SK-N-SH (cell line): Measurements from ENCODE around the gene KBTBD3. TPM values are rescaled to one million over a fixed set of nuclear protein-coding genes. Genes with fewer than 3 reads are reported as not detected.

ENCODE experiments used
- CTCF ChIA-PET: fragments of 300-600, 350-600 bp; formaldehyde crosslinking; extraction: SDS; loops from one replicate; lab custom pipeline; 2021; lab: Yijun Ruan, JAX
- POLR2A ChIA-PET: fragments of 350-600 bp; sonication (Branson Sonifier 250); formaldehyde crosslinking; extraction: SDS; loops from one replicate; lab custom pipeline; 2020; ENCODE audit warnings: antibody characterized with exemption, inconsistent platforms; lab: Yijun Ruan, JAX
- DNase-seq: peaks from one replicate; pipeline ENCODE4 v3.0.0; 2012
- H2AFZ ChIP-seq: fragments of 200-600 bp; sonication (generic); 2 replicates; pipeline ENCODE4 v1.8.1; 2016; ENCODE audit warnings: antibody characterized with exemption, mild to moderate bottlenecking, low read depth
- H3F3A ChIP-seq: fragments of 200-600 bp; sonication (generic); replicated peaks from 2 replicates; pipeline ENCODE3; 2016; ENCODE audit warnings: antibody characterized with exemption, mild to moderate bottlenecking; ENCODE audit not compliant: insufficient read depth
- H3K27ac ChIP-seq, 2 experiments: fragments of 200-500 bp in 1 of 2; fragments of 200-600 bp in 1 of 2; sonication (Bioruptor generic) in 1 of 2; sonication (generic), shearing (Covaris generic) in 1 of 2; 2 replicates each; pipeline versions ENCODE4 v1.5.1 to v1.6.1; 2014 to 2016; ENCODE audit warnings: low read depth in 2 of 2, inconsistent platforms in 1 of 2, low read length in 1 of 2, mild to moderate bottlenecking in 1 of 2, mixed read lengths in 1 of 2
- H3K27me3 ChIP-seq: fragments of 200-600 bp; sonication (generic), shearing (Covaris generic); 2 replicates; pipeline ENCODE4 v1.6.1; 2016; ENCODE audit warnings: mixed run types; ENCODE audit not compliant: insufficient read depth
- H3K36me3 ChIP-seq, 2 experiments: fragments of 200-500 bp in 1 of 2; fragments of 200-600 bp in 1 of 2; sonication (Bioruptor generic) in 1 of 2; sonication (generic) in 1 of 2; replicated peaks in 1 of 2; 2 replicates each; pipeline versions ENCODE3 to v1.5.1; 2014 to 2016; ENCODE audit warnings: low read length in 1 of 2, mild to moderate bottlenecking in 1 of 2; ENCODE audit not compliant: insufficient read depth in 2 of 2, control insufficient read depth in 1 of 2
- H3K4me1 ChIP-seq, 2 experiments: fragments of 200-500 bp in 1 of 2; fragments of 200-600 bp in 1 of 2; sonication (Bioruptor generic) in 1 of 2; sonication (generic), shearing (Covaris generic) in 1 of 2; 2 replicates each; pipeline versions ENCODE4 v1.5.1 to v1.6.1; 2014 to 2016; ENCODE audit warnings: low read depth in 1 of 2, low read length in 1 of 2, mixed run types in 1 of 2; ENCODE audit not compliant: insufficient read depth in 2 of 2, control insufficient read depth in 1 of 2
- H3K4me2 ChIP-seq: fragments of 200-600 bp; sonication (generic), shearing (Covaris generic); 2 replicates; pipeline ENCODE4 v1.6.1; 2017; ENCODE audit warnings: mixed run types
- H3K4me3 ChIP-seq, 2 experiments: fragments of 200-500 bp in 1 of 2; fragments of 200-600 bp in 1 of 2; sonication (Bioruptor generic) in 1 of 2; sonication (generic), shearing (Covaris generic) in 1 of 2; 2 replicates each; pipeline versions ENCODE4 v1.5.1 to v1.8.1; 2014 to 2016; ENCODE audit warnings: low read depth in 2 of 2, inconsistent platforms in 1 of 2, low read length in 1 of 2, mild to moderate bottlenecking in 1 of 2, mixed read lengths in 1 of 2, moderate library complexity in 1 of 2
- H3K79me2 ChIP-seq: fragments of 200-600 bp; sonication (generic); 2 replicates; pipeline ENCODE4 v1.8.1; 2017; ENCODE audit warnings: mild to moderate bottlenecking; ENCODE audit not compliant: insufficient read depth
- H3K9ac ChIP-seq: fragments of 200-600 bp; sonication (generic); 2 replicates; pipeline ENCODE4 v1.6.1; 2017; ENCODE audit warnings: mixed run types
- H3K9me2 ChIP-seq: fragments of 200-600 bp; sonication (generic); 2 replicates; pipeline ENCODE4 v1.6.1; 2017; ENCODE audit warnings: mixed run types
- H3K9me3 ChIP-seq: fragments of 200-600 bp; sonication (generic); 2 replicates; pipeline ENCODE4 v1.6.1; 2017; ENCODE audit warnings: mixed run types, mild to moderate bottlenecking, moderate library complexity
- H4K20me1 ChIP-seq: fragments of 200-600 bp; sonication (generic); 2 replicates; pipeline ENCODE4 v1.6.1; 2017; ENCODE audit warnings: mild to moderate bottlenecking, mixed run types; ENCODE audit not compliant: insufficient read depth
- CTCF ChIP-seq: fragments of 200-600 bp; sonication (generic); IDR thresholded peaks from 2 replicates; pipeline ENCODE4 v1.6.1; 2017; ENCODE audit warnings: antibody characterized with exemption, mild to moderate bottlenecking, moderate library complexity
- EZH2phosphoT487 ChIP-seq: fragments of 200-600 bp; sonication (generic); IDR thresholded peaks from 2 replicates; pipeline ENCODE4 v1.6.1; 2017; ENCODE audit warnings: low read depth, mixed run types, mild to moderate bottlenecking, antibody characterized with exemption, moderate library complexity, borderline replicate concordance
- GABPA ChIP-seq: IDR thresholded peaks from 2 replicates; pipeline ENCODE4 v1.4.0; 2012; ENCODE audit warnings: low read depth, mild to moderate bottlenecking
- GATA2 ChIP-seq: sonication (generic); formaldehyde crosslinking; IDR thresholded peaks from 2 replicates; pipeline ENCODE4 v1.5.0; 2020; ENCODE audit warnings: mild to moderate bottlenecking, missing genetic modification reagents
- JUND ChIP-seq: IDR thresholded peaks from 2 replicates; pipeline ENCODE4 v1.4.0; 2012
- MEF2A ChIP-seq: IDR thresholded peaks from 2 replicates; pipeline ENCODE4 v1.4.0; 2012; ENCODE audit warnings: low read depth, borderline replicate concordance
- MXI1 ChIP-seq: IDR thresholded peaks from 2 replicates; pipeline ENCODE4 v1.6.1; 2012; ENCODE audit warnings: mild to moderate bottlenecking, low read depth, low read length, improper control_type of control experiment
- NRF1 ChIP-seq: IDR thresholded peaks from 2 replicates; pipeline ENCODE4 v1.6.1; 2012; ENCODE audit warnings: low read depth, mild to moderate bottlenecking, low read length
- POLR2AphosphoS5 ChIP-seq: IDR thresholded peaks from 2 replicates; pipeline ENCODE4 v1.6.1; 2012; ENCODE audit warnings: low read depth, low read length
- RCOR1 ChIP-seq: fragments of 150-350 bp; IDR thresholded peaks from 2 replicates; pipeline ENCODE4 v1.6.1; 2017; ENCODE audit warnings: antibody characterized with exemption, low read length
- RFX5 ChIP-seq: IDR thresholded peaks from 2 replicates; pipeline ENCODE4 v1.6.1; 2012; ENCODE audit warnings: mild to moderate bottlenecking, improper control_type of control experiment, low read length
- RXRA ChIP-seq: IDR thresholded peaks from 2 replicates; pipeline ENCODE4 v1.4.0; 2012; ENCODE audit warnings: low read depth, mild to moderate bottlenecking, borderline replicate concordance
- SIN3A ChIP-seq: IDR thresholded peaks from 2 replicates; pipeline ENCODE4 v1.6.1; 2012; ENCODE audit warnings: low read depth, mild to moderate bottlenecking, low read length, moderate library complexity, borderline replicate concordance
- SMC3 ChIP-seq: IDR thresholded peaks from 2 replicates; pipeline ENCODE4 v1.6.1; 2012; ENCODE audit warnings: low read depth, low read length, improper control_type of control experiment
- TAF1 ChIP-seq: IDR thresholded peaks from 2 replicates; pipeline ENCODE4 v1.6.1; 2012; ENCODE audit warnings: low read depth, mild to moderate bottlenecking, low read length, moderate library complexity, borderline replicate concordance
- TEAD4 ChIP-seq: IDR thresholded peaks from 2 replicates; pipeline ENCODE4 v1.4.0; 2012; ENCODE audit warnings: mild to moderate bottlenecking, borderline replicate concordance; ENCODE audit not compliant: insufficient read depth
- USF1 ChIP-seq: IDR thresholded peaks from 2 replicates; pipeline ENCODE4 v1.4.0; 2012; ENCODE audit warnings: low read depth, borderline replicate concordance
- WGBS: methylation state at CpG from one replicate; pipeline ENCODE4 v1.1.6; 2017; ENCODE audit warnings: low lambda C conversion rate; 5-methylcytosine and 5-hydroxymethylcytosine counted together
- polyA plus RNA-seq, 3 experiments: library from polyadenylated mRNA; depleted of rRNA; stranded (reverse); fragments of >200 nt; gene quantifications; 2 replicates each; pipeline ENCODE4 v1.2.3, GENCODE V29; 2012
- TF ChIP-seq, protein P1 (sequence below): fragments of 150-350 bp; IDR thresholded peaks from 2 replicates; pipeline ENCODE4 v1.6.1; 2017; ENCODE audit warnings: antibody characterized with exemption, low read length, low read depth, borderline replicate concordance
- TF ChIP-seq, protein P2 (sequence below): IDR thresholded peaks from 2 replicates; pipeline ENCODE4 v1.4.0; 2012; ENCODE audit warnings: low read depth
- TF ChIP-seq, protein P3 (sequence below): IDR thresholded peaks from 2 replicates; pipeline ENCODE4 v1.4.0; 2012; ENCODE audit warnings: low read depth, borderline replicate concordance

Gene KBTBD3
- polyA plus RNA-seq, 1 of the 3 experiments (the other 2 are of a cell fraction), result 1.9 TPM

GRCh38 chr11:106014620-106015019 lies 62.5 kb downstream of the KBTBD3 start (continued):
- no peak for TF ChIP-seq EZH2phosphoT487
- no peak for TF ChIP-seq TEAD4
- TF ChIP-seq SMC3, result no peak
- TF ChIP-seq TAF1, result no peak
- no peak for TF ChIP-seq NRF1
- TF ChIP-seq, protein P1, sequence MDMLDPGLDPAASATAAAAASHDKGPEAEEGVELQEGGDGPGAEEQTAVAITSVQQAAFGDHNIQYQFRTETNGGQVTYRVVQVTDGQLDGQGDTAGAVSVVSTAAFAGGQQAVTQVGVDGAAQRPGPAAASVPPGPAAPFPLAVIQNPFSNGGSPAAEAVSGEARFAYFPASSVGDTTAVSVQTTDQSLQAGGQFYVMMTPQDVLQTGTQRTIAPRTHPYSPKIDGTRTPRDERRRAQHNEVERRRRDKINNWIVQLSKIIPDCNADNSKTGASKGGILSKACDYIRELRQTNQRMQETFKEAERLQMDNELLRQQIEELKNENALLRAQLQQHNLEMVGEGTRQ, result no peak
- TF ChIP-seq GATA2 (CRISPR knock-in tag), result no peak
- no peak for TF ChIP-seq RFX5
- TF ChIP-seq MEF2A, result no peak
- TF ChIP-seq MXI1, result no peak
- no peak for TF ChIP-seq GABPA
- TF ChIP-seq, all 33 proteins: peak for 0

- ChIA-PET CTCF (interaction anchor here (0.6 kb wide), 1 partner anchor 63 kb away, joined by 3 read pairs; no protein-coding TSS in a partner anchor), POLR2A (no interaction called here)
- DNase-seq, result no peak
- no peak overlapping the region for H2AFZ ChIP-seq
- H3K9me2 ChIP-seq, result no peaks in the 10 kb centered on the region
- no peak overlapping the region for H3K4me2 ChIP-seq
- peak overlapping the region in 1 of 2 experiments; percentile 74; a peak in 1 of 4 replicates for H3K27ac ChIP-seq
- H3F3A ChIP-seq, result peaks cover 4% of the 10 kb centered on the region
- H3K36me3 ChIP-seq, result peaks cover 30 to 38% of the 10 kb centered on the region in 2 experiments
- no peaks in the 10 kb centered on the region; the same call in 1 of the 2 replicates for H4K20me1 ChIP-seq
- no peaks in the 10 kb centered on the region for H3K27me3 ChIP-seq
- peaks cover 84% of the 10 kb centered on the region for H3K79me2 ChIP-seq
- H3K9me3 ChIP-seq, result no peaks in the 10 kb centered on the region
- peaks cover 12% of the 10 kb centered on the region in 2 experiments; a peak in 3 of 4 replicates for H3K4me1 ChIP-seq
- H3K4me3 ChIP-seq, result no peak overlapping the region
- no peak overlapping the region for H3K9ac ChIP-seq
- WGBS, result 91% methylated on average over 2 of the region's 2 CpGs
- TF ChIP-seq CTCF (no peak), TAF1 (no peak), RXRA (no peak), POLR2AphosphoS5 (no peak), SMC3 (no peak), JUND (no peak), GABPA (no peak), RCOR1 (no peak), USF1 (no peak), GATA2 (CRISPR knock-in tag) (no peak), SIN3A (no peak), MEF2A (no peak)
- TF ChIP-seq, protein P2, sequence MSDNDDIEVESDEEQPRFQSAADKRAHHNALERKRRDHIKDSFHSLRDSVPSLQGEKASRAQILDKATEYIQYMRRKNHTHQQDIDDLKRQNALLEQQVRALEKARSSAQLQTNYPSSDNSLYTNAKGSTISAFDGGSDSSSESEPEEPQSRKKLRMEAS, result no peak
- TF ChIP-seq, protein P1, result no peak
- TF ChIP-seq, protein P3, sequence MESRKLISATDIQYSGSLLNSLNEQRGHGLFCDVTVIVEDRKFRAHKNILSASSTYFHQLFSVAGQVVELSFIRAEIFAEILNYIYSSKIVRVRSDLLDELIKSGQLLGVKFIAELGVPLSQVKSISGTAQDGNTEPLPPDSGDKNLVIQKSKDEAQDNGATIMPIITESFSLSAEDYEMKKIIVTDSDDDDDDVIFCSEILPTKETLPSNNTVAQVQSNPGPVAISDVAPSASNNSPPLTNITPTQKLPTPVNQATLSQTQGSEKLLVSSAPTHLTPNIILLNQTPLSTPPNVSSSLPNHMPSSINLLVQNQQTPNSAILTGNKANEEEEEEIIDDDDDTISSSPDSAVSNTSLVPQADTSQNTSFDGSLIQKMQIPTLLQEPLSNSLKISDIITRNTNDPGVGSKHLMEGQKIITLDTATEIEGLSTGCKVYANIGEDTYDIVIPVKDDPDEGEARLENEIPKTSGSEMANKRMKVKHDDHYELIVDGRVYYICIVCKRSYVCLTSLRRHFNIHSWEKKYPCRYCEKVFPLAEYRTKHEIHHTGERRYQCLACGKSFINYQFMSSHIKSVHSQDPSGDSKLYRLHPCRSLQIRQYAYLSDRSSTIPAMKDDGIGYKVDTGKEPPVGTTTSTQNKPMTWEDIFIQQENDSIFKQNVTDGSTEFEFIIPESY, result no peak
These were observed 63.1 kb downstream of the KBTBD3 start for GRCh38 chr11:106014035-106014434.
